GM04503 (cell line): Measurements from ENCODE around the gene MBNL2.

Source experiments
- DNase-seq: peaks from one replicate; pipeline ENCODE4 v3.0.0-alpha.2; 2012; ENCODE audit warnings: low read depth

The MBNL2 gene

DNA sequence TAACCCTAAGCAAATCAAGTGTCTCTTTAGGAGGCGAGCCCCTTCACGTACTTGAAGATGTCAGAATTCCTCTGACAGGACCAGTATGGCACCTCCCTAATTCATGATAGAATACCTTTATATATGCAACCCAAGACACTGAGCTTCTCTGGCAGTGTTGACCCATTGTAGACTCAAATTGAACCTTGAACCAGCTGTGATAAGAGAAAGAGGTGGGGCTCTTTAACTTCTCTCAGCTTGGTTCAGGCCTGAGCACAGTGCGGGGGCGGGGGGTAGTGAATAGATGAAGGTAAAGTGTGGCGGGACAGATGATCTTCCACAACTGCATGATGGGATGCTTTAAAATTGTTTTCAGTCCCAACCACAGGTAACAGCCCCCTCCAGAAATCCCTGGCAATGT, 12.1 kb downstream of the MBNL2 start:
- DNase-seq = no peak

DNA sequence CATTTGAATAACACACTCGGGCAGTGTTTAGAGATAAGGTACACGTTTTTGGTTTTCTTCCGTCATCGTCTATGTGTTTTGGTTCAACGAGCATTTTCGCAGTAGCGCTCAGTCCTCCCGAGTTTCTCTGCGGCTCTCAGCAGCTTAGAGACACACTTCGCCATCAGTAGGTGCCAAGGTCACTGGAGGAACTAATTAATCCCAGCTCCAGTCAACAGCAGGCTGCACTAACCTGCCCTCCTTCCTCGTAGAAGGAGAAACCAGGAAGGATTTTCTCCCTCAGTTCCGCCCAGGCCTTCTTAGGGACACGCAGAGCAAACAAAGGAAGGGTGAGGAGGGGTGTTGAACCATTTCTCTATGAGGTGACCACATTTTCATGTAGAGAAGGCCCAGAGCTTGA, 12.6 kb downstream of the MBNL2 start:
- DNase-seq = no peak

GRCh38 chr13:97235549-97236231, 13.6 kb downstream of the MBNL2 start:
- no peak for DNase-seq

GRCh38 chr13:97237388-97237787, 15.3 kb downstream of the MBNL2 start:
- DNase-seq = no peak

GRCh38 chr13:97238432-97238831, 16.3 kb downstream of the MBNL2 start:
- DNase-seq = no peak

- no peak for DNase-seq
These were observed 16.8 kb downstream of the MBNL2 start for GRCh38 chr13:97238883-97239282.

- no peak for DNase-seq
These were observed 17.2 kb downstream of the MBNL2 start for GRCh38 chr13:97239306-97239705.

DNA sequence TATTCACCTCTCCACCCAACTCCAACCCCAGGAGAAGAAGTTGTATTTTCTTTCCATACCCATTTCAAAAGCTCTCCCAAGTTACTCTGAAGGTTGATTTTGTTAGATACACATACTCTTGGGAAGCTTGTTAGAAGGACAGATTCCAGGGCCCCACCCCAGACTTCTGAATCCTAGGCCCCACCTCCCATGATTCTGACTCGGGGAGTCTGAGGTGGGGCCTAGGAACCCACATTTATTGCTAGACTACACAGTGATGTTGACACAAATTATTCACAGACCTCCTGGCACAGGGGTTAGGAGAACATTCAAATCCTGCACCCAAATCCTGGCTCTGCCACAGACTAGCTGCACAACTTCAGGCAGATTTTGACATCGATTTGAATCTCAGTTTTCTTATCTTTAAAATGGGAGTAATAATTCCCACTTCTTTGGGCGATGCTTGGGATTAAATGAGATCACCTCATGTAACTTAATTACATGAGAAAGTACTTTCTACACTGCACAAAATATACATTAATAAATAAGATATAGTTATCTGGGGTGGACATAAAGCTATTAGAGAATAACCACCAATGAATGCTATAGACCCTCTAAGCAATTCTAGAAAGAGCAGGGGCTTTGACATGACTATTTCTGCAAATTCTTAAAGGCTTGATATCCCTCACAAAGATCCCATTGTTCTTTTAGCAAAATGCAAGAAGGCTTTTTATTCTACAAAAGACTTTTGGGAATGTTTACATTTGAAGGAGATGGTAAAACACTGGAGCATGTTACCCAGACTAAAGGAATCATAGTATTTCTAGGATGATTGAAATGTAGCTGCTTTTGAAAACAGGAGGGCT, 18.0 kb downstream of the MBNL2 start:
- no peak for DNase-seq

- no peak for DNase-seq
These were observed 18.9 kb downstream of the MBNL2 start for GRCh38 chr13:97240788-97241734.

DNA sequence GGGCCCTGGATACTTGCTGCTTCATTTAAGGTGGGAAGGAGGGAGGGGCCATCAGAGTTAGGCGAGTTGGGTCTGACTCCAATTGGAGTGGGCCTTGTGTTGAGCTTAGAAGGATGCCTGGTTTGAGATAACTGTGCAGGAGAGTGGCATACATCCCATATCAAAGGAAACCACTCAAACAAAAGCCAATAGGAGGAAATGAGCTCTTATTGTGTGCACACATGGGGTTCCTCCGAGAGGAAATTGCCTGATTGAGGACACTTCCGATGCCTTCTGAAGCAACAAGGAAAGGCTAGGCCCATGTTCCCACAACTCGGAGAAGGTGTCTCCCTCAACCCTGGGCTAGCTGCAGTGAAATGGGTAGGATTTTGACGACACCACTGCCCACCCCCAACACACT, 19.6 kb downstream of the MBNL2 start:
- no peak for DNase-seq

- no peak for DNase-seq
These were observed 20.8 kb downstream of the MBNL2 start for GRCh38 chr13:97242755-97243497.

DNA sequence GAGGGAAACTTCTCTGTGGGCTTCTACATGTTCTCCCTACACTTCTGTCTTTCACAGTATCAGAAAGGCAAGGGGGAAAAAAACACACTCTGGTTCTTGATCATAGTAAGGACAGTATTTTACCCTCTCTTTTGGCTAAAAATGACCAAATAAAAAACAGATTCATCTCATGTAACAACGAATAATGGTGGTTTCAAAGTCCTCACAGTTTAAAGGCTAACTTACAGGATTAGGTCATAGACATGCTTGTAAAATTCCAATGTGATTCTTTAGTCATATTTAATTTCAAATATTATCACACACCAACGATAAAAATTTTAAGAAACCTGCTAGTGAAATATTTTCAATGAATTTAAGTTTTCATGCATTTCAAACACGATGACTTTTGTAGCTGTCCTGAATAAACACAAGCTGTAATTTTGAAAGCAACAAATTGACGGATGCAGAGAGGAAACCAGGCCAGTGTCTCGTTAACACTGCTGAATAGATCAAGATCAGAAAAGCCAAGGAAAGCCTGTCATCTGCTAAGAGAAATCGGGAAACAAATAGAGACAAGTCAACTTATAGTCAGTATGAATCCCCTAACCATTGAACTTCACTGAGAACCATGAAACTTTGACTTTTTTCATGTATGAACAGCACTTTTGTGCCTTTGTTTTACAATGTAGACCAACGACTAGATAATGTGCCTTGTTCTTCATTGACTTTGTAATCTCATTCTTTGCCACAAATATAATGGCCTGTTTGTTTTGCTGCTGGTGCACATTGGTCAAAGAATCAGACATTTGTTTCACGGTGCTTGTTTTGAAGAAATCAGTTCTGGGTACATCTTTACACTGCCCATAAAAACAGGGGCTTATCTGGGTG, 22.0 kb downstream of the MBNL2 start:
- DNase-seq = no peak

DNA sequence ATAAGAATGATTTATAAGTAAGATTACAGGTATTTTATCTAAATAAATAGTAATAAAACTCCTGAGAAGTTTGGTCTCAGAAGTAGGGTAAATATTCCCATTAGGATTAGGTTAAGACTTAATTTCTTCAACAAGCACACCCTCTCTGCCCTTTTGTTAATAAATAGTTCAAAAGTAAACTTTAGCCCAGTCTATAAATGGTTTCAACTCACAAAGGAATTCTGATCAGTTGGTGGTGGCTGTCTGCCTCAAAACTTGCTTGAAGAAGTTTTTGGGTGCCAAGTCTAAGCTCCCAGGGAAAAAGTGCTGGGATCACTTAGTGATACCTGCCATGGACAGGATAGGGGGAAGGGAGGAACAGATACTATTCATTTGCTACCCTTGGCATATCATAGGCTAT, 22.9 kb downstream of the MBNL2 start:
- no peak for DNase-seq

DNA sequence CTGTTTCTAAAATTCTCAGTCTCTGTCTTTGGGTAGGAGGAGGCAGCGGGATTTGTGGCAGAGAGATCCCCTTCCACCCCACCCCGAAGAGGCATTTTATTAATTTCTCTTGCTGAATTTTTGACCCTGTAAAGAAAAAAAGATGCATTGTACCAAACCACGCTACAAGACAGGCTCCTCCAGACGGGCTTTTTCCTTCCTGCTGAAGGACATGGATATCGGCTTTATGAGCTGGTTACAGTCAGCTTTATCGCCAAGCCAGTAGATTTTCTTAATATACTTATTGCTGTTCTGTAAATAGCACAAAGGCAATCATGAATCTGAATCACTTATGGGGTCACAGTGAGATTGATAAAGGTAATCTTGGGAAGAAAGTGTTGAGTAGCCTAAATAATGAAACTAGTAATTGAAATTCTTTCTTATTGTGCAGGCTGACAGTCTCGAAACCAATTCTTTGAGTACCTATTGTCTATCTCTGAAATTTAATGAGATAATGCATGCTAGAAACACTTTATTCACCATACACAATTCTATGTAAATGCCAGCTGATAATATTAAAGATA, 24.5 kb downstream of the MBNL2 start:
- no peak for DNase-seq

DNA sequence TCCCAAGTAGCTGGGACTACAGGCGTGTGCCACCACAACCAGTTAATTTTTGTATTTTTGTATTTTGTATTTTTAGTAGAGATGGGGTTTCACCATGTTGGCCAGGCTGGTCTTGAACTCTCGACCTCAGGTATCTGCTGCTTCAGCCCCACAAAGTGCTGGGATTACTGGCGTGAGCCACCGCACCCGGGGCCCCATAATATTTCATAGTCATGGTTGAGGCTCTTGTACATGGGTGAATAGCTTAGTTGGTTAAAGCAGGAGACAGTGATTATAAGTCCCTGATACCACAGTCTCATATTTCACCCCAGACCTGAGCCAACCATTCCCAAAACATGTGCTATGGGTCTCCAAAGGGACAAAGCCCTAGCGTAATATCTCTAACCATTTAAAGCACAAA, 26.1 kb downstream of the MBNL2 start:
- DNase-seq = no peak

- no peak for DNase-seq
These were observed 27.1 kb downstream of the MBNL2 start for GRCh38 chr13:97249093-97249795.

DNA sequence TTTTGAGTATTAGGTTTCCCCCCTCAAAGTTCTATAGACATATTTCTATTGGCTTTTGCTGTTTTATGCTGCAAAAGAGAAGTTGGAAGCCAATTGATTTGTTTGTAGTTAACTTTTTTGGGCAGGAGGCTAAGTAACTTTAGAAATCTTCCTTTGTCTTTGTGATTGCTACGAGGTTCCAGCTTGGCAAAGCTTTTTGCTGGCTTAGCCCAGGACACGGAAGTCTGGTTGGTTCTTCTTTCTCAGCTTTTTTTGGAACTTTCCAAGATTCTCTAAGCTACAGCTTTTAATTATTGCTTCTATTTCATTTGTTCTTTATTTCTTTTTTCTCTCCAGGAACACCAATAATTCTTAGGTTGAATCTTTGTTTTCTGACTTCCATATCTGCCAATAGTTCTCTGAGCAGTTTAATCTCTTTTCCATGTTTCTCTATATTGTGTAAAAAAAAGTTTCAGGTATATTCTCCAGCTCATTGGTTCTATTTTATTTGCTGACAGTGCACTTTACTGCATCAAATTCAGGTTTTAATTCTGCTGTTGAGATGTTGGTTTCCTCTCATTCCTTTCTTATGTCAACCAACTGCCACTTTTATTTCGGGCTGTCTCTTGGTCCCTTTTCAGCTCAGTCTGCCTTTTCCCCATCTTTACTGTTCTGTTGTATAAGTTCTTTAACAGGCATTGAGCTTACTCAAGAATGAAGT, 27.8 kb downstream of the MBNL2 start:
- DNase-seq = no peak

DNA sequence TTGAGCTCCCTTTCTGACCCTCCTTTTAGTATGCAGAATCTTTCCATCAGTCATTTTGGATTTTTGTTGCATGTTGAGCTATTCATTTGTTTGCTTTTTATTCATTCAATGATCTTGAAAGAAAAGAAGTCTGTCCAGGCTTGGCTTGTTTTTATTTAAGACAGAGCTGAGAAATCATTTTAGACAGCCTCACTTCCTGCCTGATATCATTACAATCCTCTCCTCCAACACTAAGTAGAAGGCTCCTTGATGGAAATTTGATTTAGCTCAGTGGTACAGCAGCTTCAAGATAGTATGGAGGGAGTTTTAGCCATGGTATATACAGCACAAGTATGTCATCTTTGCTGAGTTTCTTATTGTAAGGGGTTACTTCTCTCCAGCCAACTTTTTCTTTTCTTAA, 28.4 kb downstream of the MBNL2 start:
- no peak for DNase-seq

DNA sequence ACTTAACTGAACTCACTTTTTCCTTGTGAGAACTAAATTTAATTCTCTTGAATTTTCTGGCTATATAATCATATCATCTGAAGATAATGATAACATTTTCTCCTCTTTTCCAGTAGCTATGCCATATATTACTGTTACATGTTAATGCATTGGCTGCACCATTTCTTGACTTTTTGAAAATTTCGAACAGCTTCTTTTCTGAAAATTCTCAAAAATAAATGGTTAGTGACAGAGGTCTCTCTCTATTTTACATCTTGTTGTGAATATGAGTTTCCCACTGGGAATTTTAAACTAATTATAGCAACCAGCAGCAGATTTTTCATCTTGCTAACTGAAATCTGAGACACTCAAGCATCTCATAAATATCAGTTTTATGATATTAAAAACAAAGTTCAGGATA, 30.6 kb downstream of the MBNL2 start:
- DNase-seq = no peak
